RPMI7951 (cell line): Measurements from ENCODE around the gene FBXL3. TPM values are rescaled to one million over a fixed set of nuclear protein-coding genes. Genes with fewer than 3 reads are reported as not detected.

Source experiments
- DNase-seq: peaks from one replicate; pipeline ENCODE4 v3.0.0-alpha.2; 2012; ENCODE audit warnings: low read depth
- total RNA-seq: library from RNA; depleted of rRNA; stranded (reverse); fragments of >200 nt; shearing (Covaris generic); gene quantifications from 2 replicates; pipeline ENCODE4 v1.2.3, GENCODE V29; 2014; rRNA removed

Gene FBXL3
- 48.4 and 53.0 TPM in 2 replicates for total RNA-seq

GRCh38 chr13:77026861-77027621 lies at the start of gene FBXL3:
FBXL3 (minus strand) TSS chr13:77027159; CDS start chr13:77021860, 5,299 bp downstream.
- peak; percentile 91 for DNase-seq

GRCh38 chr13:77067519-77067918 lies 40.6 kb upstream of the FBXL3 start:
- no peak for DNase-seq

GRCh38 chr13:77065461-77066147 lies 38.6 kb upstream of the FBXL3 start:
- no peak for DNase-seq

GRCh38 chr13:77062097-77062496 lies 35.1 kb upstream of the FBXL3 start:
- no peak for DNase-seq

- DNase-seq: no peak
Measured at GRCh38 chr13:77061362-77061761, 34.4 kb upstream of the FBXL3 start.

- no peak for DNase-seq
Measured at GRCh38 chr13:77056886-77057285, 29.9 kb upstream of the FBXL3 start.

- no peak for DNase-seq
Measured at GRCh38 chr13:77056382-77056781, 29.4 kb upstream of the FBXL3 start.

GRCh38 chr13:77055158-77055557 lies 28.2 kb upstream of the FBXL3 start:
- DNase-seq: no peak

GRCh38 chr13:77053192-77053591 lies 26.2 kb upstream of the FBXL3 start:
- DNase-seq: no peak

GRCh38 chr13:77048681-77049080 lies 21.7 kb upstream of the FBXL3 start:
- DNase-seq: no peak

- DNase-seq: no peak
Measured at GRCh38 chr13:77047649-77048343, 20.8 kb upstream of the FBXL3 start.

GRCh38 chr13:77042566-77043177 lies 15.7 kb upstream of the FBXL3 start:
- no peak for DNase-seq

GRCh38 chr13:77040835-77041234 lies 13.9 kb upstream of the FBXL3 start:
- DNase-seq: no peak

- no peak for DNase-seq
Measured at GRCh38 chr13:77040076-77040475, 13.1 kb upstream of the FBXL3 start.

- DNase-seq: no peak
Measured at GRCh38 chr13:77038907-77039480, 12.0 kb upstream of the FBXL3 start.

GRCh38 chr13:77036279-77036678 lies 9.3 kb upstream of the FBXL3 start:
- DNase-seq: no peak

- DNase-seq: peak; percentile 44
Measured at GRCh38 chr13:77034881-77035280, 7.9 kb upstream of the FBXL3 start.

- DNase-seq: no peak
Measured at GRCh38 chr13:77033717-77034302, 6.9 kb upstream of the FBXL3 start.

GRCh38 chr13:77031656-77032243 lies 4.8 kb upstream of the FBXL3 start:
- no peak for DNase-seq

- no peak for DNase-seq
Measured at GRCh38 chr13:77029436-77029835, 2.5 kb upstream of the FBXL3 start.

GRCh38 chr13:77028202-77028601 lies 1.2 kb upstream of the FBXL3 start:
- peak; percentile 37 for DNase-seq
